Skeletal muscle cell (primary cell): ENCODE results near the gene MRPL19.
"Not testable (repeated sequence)": the region's sequence is repeated elsewhere in the genome, so short reads cannot be mapped to it uniquely, and the experiment has no call there.

ENCODE experiments used
- DNase-seq: peaks from one replicate; pipeline ENCODE4 v3.0.0-alpha.2; 2010; ENCODE audit warnings: low read depth
- H3K4me3 ChIP-seq: 2 replicates; pipeline ENCODE4 v1.5.1; 2011; ENCODE audit warnings: low read depth, mild to moderate bottlenecking, control low read depth, low read length, moderate library complexity

MRPL19 gene

DNA sequence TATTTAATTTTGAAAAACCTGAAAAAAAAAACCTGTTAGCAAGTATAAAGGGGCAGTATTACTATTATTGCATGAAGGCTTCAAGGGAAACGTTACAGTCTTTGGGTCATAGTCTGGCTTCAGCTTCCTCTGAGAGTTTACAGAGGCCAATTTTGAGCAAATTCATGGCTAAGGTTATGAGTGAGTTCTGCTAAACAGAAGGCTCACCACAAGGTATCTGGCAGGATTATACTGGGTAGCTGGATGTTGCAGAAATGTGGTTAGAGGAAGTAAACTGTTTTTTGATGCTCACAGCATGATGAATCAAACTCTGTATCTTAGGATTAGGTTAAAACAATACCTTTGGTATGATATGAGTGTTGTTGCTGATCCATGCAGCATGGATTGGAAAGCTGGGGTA lies 9.3 kb downstream of the MRPL19 start:
- no peak for DNase-seq
- no peak overlapping the region for H3K4me3 ChIP-seq

DNA sequence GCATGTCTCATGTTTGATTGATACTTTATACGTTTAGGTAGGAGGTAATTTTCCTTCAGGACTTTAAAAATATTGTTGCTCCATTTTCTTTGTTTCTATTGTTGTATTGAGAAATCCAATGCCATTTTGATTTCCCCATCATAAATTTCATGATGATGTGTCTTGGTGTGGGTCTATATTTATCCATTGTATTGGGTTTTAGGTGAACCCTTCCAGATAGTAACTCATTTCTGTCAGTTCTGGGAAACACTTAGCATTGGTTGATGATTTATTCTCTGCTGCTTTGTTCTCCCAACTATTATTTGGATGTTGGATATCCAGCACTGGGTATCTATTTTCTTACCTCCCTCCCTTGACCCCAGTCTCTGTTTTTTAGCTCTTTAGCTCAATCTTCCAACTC lies 10.0 kb downstream of the MRPL19 start:
- DNase-seq = no peak
- H3K4me3 ChIP-seq = no peak overlapping the region

DNA sequence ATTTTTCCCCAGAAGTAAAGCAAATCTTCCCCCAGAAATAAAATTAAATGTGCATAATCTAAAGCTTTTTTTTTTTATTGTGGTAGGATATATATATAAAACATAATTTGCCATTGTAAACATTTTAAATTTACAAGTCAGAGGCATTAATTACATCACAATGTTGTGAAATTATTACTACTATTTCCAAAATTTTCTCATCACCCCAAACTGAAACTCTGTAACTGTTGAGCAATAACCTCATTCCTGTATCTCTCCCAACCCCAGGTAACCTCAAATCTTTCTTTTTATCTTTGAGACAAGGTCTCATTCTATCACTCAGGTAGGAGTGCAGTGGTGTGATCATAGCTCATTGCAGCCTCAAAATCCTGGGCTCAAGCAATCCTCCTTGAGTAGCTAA lies 11.2 kb downstream of the MRPL19 start:
- H3K4me3 ChIP-seq = no peak overlapping the region
- no peak for DNase-seq

DNA sequence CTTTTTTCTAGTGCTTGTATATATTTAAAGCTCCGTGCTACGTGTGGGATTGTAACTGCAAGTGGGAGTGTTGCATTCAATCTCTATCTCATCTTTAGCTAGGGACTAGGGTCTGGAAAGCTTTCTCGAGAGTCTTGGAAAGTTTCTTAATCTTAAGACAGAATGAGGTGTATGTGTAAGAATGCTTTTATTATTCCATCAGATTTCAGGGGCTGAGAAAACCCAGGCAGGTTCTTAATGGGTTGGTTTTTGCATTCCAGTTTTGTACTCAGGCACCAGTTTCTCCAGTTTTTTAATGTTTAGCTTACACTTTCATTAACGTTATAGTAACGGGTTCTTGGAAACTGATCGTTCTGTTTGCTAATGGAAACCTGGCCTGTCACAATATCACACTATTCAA lies 20.3 kb downstream of the MRPL19 start:
- DNase-seq = no peak
- no peak overlapping the region for H3K4me3 ChIP-seq

DNA sequence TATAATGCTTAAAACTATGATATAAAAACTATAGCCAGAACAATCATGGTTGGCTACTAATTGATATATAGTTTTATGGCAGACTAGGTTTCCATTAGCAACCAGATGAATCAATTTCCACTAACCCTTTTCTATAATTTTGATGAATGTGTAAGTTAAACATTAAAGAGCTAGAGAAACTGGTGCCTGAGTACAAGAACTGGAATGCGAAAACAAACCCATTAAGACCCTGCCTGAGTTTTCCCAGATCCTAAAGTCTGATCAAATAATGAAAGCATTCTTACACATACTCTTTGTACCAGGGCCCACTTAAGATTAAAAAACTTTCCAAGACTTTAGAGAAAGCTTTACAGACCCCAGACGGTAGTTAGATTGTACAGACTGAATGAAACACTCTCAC lies 21.3 kb downstream of the MRPL19 start:
- DNase-seq = no peak
- no peak overlapping the region for H3K4me3 ChIP-seq

DNA sequence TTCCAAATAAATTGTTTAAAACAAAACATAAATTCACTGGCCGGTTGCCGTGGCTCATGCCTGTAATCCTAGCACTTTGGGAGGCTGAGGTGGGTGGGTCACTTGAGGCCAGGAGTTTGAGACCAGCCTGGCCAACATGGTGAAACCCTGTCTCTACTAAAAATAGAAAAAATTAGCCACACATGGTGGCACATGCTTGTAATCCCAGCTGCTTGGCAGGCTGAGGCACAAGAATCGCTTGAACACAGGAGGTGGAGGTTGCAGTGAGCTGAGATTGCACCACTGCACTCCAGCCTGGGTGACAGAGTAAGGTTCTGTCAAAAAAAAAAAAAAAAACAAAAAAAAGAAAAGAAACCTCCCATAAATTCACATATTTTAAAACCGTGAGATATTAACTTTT lies 28.8 kb downstream of the MRPL19 start:
- not testable (repeated sequence) for H3K4me3 ChIP-seq, DNase-seq

DNA sequence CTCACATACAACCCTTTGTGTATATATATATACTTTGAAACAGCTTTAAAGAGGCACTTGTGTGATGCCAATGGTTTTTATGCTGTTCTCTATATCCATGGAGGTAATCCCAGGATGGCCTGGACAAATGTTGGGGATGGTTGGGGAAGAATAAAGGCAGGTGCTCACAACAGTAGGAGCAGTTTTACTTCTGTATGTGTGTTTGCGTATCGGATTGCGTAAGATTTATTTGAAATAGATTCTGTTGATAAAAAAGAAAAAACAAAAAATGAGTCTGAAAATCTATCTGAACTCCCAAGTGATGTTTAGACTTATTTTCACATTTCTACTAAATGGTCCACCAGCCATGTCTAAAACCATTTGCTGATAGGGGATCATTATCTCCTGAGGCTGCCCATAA lies 29.3 kb downstream of the MRPL19 start:
- no peak for DNase-seq
- no peak overlapping the region for H3K4me3 ChIP-seq

DNA sequence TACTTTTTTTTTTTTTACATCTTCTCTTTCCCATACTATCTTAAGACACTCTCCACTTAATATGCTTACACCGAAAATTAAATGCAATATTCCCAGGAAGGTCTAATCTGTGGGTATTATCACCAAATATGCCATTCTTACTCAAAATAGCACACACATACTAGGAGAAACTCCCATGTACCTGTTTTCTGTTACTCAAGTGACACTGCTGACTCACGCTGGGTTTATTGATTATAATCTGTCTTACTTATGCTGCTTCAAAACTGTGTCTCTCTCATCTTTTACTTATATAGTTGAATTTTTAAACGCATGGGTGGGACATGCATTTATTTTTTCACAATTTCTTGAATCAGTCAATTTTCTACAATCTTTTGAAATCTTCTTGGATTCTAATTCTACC lies 29.9 kb downstream of the MRPL19 start:
- no peak for DNase-seq
- no peak overlapping the region for H3K4me3 ChIP-seq

DNA sequence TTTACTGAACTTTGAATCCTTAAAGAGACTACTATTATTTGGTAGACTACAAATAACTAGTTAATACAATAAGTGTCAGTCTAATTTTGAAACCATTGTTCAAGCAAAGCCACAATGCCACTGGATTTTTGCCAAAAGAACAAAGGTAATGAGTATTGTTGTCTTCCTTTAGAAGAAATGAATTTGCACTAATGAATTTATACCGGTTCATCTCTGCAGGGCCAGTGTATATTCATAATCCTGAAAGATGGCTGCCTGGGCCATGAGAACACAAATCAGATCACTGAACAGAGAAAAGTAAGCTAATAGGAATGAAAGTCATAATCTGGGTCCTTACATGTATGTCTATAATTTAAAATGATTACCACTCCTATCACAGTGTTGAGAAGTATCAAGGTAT lies 33.0 kb downstream of the MRPL19 start:
- no peak overlapping the region for H3K4me3 ChIP-seq
- no peak for DNase-seq

DNA sequence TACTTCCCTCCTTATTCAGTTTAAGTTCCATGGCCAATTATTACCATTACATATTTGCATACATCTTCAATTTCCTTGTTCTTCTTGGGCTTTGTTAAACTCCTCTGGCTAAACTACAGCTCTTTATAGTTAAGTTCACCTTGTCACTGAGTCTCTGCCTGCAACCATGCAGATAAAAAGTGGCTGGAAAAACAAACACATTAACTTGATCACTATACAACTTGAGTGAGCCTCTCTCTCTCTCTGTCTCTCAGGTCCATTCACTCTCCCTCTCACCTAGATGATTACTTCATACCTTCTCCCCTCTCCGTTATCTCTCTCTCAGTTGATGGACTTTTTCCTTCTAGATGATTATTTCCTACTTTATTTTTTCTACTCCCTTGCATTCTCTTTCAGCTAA lies 33.8 kb downstream of the MRPL19 start:
- DNase-seq = no peak
- no peak overlapping the region for H3K4me3 ChIP-seq

- DNase-seq, H3K4me3 ChIP-seq: not testable (repeated sequence)
Measured at GRCh38 chr2:75683430-75683829, 36.8 kb downstream of the MRPL19 start.

- no peak overlapping the region for H3K4me3 ChIP-seq
- no peak for DNase-seq
Measured at GRCh38 chr2:75688196-75688595, 41.6 kb downstream of the MRPL19 start.

DNA sequence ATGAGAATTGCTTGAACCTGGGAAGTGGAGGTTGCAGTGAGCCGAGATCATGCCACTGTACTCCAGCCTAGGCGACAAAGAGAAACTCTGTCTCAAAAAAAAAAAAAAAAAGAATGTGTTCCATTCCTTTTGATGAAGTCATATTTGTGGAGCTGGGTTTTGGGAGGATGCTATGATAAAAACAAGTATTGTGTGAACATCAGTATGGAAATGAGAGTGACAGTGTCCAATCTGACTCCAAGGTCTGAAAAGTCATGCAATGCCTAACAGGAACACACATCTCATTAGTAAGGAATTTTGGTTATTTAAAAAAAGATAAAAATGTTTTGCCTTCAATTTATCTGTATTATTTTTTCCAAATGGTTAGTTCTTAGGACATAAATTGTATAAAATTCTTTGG lies 52.3 kb downstream of the MRPL19 start:
- DNase-seq = no peak
- no peak overlapping the region for H3K4me3 ChIP-seq

DNA sequence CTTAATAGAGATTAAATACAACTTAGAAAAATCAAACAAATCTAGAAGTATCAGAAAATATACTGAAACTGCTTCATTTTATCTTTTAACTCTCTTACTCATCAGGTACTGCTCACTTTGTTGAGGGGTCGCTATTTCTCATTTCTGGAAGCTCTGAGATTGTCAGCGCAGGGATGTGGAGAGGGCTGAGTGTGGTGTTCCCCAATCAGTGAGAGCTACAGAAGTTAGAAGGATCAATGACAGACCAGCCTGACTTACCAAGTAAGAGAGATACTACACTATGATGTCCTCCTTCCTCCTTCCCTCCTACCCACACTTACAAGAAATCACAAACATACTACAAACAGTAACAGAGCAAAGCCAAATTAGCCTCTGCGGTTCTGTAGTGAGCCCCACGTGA lies 56.0 kb downstream of the MRPL19 start:
- DNase-seq = no peak
- H3K4me3 ChIP-seq = no peak overlapping the region

DNA sequence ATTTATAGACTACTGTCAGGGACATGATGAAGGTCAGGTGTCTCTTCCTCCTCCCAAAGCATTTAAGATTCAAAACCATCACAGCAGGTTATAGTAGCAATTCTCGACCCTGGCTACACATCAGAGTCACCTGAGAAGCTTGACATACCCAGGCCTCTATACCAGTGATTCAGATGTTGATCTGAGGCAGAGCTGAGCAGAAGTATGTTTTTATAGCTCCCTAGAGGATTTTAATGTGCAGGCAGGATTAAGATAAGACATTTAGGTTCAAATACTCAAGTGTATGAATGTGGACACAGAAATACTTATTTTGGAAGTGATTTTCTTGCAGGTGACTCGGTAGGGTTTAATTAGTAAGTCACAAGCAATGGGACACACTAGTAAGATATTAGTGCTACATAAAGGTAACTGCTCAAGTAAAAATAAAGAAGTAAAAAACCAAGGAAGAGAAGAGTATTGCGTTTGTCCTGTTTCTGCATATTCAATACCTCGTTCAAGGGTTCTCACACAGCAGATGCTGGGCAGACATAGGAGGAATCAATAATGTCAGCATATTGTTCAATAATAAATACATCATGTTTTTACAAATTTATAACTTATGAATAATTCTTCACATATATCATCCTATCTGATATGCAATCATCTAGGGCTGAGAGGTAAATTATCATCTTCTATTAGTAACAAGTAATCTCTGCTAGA lies 57.2 kb downstream of the MRPL19 start:
- DNase-seq = no peak
- H3K4me3 ChIP-seq = no peak overlapping the region

- no peak overlapping the region for H3K4me3 ChIP-seq
- DNase-seq = no peak
Measured at GRCh38 chr2:75705921-75706320, 59.3 kb downstream of the MRPL19 start.

DNA sequence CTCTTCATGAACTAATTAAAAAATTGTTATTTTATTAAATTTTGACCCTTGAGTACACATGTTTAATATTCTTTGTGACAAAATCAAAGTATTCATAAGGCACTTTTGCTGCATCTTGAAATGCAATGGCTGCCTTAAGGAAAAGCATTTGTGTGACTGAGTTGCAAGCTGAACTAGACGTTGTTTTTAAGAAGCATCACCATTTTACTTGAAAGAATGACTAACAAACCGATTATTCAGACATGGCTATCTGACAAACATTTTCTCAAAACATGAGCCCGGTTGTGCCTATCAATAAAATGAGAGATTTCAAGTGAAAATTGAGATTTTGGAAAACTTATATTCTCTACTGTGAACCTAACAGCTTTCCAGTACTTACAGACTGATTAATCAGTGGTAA lies 61.3 kb downstream of the MRPL19 start:
- DNase-seq = no peak
- H3K4me3 ChIP-seq = no peak overlapping the region

DNA sequence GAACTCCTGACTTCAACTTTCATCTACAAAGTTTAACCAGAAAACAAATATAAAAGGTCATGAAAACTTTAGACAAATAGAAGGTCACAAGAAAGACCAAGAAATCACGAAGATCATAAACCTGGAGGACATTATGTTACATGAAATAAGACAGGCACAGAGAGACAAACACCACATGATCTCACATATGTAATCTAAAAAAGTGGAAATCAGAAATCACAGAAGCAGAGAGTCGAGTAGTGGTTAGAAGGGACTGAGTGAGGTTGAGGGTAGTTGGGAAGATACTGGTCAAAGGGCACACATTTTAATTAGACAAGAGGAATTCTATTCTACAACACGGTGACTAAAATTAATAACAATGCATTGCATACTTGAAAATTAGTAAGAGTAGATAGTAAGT lies 62.7 kb downstream of the MRPL19 start:
- no peak overlapping the region for H3K4me3 ChIP-seq

GRCh38 chr2:75710220-75710576 lies 63.6 kb downstream of the MRPL19 start:
- DNase-seq = no peak
- peak overlapping the region; percentile 72 for H3K4me3 ChIP-seq

More for the DNA sequence above, 62.7 kb downstream of the MRPL19 start:
- DNase-seq = no peak

DNA sequence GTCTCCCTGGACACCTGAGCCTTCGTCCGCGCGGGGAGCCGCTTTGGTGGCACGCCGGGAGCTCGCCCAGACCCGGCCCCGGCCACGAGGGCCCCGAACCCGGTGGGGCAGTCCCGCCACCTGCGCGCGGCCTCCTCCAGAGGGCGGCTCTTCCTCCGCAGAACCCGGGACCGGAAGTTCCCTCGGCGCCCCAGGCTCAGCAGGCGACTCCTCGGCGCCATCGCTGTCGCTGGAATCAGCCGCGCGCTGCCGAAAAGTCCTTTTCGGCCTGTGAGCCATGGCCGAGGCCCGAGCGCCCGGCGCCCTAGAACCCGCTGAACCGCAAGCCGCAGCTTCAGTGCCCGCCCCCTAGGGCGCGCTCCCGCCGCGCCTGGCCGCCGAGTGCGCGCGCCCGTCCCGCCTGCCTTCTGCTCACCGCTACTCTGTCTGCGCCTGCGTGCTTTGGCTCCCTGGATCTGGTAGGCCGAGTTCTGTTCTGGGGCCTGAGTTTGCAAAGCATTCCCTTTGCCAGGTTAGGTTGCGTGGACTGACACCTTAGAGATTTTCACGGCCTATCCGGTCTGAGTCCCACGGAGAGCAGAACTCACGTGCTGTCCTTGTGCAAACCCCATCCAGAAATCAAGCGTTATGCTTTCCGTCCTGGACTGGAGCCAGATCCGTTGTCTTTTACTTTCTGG lies 64.1 kb downstream of the MRPL19 start, which contains the start of gene GCFC2:
TSS of gene GCFC2 (minus strand) at position 339 of the 677 bp plus-strand sequence. CDS start at position 279, 60 bp downstream.
- peak within 1 kb of the TSS; percentile 72 for H3K4me3 ChIP-seq
- peak; percentile 52 for DNase-seq

DNA sequence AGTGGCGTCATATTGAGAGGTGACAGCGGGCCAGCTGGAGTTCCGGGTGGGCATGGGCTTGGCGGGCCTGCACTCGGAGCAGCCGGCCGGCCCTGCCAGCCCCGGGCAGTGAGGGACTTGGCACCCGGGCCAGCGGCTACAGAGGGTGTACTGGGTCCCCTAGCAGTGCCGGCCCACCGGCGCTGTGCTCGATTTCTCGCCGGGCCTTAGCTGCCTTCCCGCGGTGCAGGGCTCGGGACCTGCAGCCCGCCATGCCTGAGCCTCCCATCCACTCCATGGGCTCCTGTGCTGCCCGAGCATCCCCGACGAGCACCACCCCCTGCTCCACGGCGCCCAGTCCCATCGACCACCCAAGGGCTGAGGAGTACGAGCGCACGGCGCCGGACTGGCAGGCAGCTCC lies 65.0 kb downstream of the MRPL19 start:
- not testable (repeated sequence) for DNase-seq, H3K4me3 ChIP-seq
